ENCODE data around the gene RASA2.

RASA2 gene

DNA sequence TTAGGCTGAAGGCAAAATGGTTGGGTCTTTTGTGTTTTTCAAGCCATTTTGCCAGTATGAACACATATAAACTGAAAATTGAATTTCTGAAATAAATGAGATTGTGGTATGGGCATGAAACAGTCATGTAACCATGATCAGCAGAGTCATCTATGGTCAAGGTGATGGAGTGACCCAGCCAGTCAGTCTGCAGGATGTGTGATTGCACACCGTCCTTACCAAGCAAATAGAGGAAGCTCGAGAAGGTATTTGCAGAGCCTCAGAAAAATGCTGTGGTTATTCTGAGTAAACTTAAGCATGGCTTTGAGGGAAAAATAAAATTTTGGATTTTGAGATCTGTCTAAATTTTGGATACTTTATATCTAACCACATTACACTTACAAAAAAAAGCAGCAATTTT, 155.4 kb downstream of the RASA2 start:
- no peak for DNase-seq (ENCODE audit: low read depth in 1 of 2, low spot score in 1 of 2)

DNA sequence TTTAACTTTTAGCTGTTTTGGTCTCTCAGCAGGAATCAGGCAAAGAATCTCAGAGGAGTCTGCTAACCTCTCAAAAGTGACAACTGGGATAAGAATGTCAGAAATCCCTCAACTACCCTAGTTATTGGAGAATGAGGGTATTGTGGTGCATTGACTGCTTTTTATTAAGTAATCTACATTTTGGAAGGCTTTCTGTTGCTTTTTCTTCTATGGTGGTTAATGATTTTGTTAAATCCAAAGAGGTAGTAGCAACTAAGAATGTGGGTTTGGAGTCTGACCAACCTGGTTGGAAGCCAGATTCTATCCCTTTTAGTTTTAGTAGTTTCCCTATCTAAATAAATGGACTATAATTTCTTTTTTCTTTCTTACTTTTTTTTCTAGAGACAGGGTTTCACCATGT, 156.6 kb downstream of the RASA2 start:
- no peak for DNase-seq (ENCODE audit: low read depth in 1 of 2, low spot score in 1 of 2)

DNA sequence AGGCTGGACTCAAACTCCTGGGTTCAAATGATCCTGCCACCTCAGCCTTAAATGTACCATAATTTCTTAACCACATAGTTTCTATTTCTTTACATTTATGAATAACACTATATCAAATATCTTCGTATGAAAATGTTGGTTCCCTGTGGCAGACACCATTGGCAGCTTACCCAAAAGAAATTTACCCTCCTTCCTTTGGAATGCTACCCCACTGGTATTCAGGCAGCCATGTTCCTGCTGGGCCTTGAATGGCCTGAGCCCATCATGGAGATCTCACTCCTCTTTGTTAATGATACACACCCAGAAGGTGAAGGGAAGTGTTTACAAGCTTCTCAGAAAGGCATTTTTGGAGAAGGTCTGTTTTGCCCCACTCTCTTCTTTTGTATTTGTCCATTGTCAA, 157.0 kb downstream of the RASA2 start:
- DNase-seq (ENCODE audit: low read depth in 1 of 2, low spot score in 1 of 2) = no peak

DNA sequence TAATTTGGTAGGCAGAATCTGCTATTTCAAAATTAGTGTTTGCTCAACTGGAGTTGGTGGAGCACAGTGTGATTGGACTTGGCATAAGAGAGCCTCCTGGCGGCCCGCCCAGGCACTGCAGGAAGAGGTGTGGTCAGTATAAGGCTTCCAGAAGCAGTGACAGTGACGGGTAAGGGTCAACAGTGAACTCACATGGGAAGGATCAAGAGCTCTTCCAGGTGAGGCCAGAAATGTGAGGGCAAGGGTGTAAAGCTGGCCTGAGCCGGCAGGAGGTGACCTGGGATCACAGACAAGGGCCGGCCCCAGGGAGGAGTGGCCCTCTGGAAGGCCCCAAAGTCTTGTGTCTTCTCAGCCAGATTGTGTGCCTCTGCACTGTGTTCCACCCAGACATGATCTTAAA, 158.1 kb downstream of the RASA2 start:
- peak; percentile 39 to 43 for DNase-seq (ENCODE audit: low read depth in 1 of 2, low spot score in 1 of 2)

DNA sequence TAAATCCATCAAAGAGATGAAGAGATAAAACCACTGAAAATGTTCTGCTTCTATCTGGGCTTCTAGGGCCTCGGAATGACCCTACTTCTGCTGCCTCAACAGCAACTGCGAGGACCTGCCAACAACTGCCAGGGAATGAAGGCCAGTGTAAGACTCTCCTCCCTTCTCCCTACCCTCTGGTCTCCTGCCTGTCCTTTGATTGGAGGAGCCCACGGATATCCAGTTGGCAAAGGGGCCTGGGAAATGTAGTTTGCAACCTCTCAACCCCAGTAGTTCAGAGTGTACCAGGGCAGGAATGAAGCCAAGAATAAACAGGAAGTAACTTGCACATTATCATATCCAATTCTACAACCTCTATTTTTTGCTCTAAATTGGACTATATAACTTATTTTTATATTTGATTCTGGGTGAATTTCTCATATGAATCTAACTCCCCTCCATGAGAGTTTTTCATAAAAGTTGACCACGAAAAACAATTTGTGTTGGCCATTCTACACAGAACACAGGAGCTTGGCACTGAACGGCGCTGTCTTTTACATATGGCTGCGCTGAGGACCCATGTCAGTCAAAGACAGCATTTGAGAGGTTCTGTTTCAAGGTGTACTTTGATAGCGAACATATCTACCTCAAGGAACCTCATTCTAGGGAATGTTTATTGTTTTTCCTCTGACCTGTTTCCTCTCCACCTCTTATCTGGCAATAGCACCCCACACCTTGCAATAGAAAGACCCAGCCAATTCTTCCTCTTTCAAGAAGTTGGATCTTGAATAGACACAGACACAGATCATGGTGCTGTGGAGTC, 160.1 kb downstream of the RASA2 start:
- DNase-seq (ENCODE audit: low read depth in 1 of 2, low spot score in 1 of 2) = no peak

DNA sequence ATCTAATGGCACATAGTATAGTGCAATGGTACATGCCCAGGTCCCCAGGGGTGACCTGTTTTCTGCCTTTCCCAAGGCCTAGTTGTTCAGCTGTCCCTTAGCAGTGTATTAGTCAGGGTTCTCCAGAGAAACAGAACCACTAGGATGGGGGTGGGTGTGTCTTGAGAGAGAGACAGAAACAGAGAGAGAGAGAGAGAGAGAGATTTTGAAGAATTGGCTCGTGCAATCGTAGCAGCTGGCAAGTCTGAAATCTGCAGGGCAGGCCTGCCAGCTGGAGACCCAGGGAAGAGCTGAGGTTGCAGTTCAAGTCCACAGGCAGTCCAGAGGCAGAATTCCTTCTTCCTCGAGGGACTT, 160.7 kb downstream of the RASA2 start:
- DNase-seq (ENCODE audit: low read depth in 1 of 2, low spot score in 1 of 2) = no peak

DNA sequence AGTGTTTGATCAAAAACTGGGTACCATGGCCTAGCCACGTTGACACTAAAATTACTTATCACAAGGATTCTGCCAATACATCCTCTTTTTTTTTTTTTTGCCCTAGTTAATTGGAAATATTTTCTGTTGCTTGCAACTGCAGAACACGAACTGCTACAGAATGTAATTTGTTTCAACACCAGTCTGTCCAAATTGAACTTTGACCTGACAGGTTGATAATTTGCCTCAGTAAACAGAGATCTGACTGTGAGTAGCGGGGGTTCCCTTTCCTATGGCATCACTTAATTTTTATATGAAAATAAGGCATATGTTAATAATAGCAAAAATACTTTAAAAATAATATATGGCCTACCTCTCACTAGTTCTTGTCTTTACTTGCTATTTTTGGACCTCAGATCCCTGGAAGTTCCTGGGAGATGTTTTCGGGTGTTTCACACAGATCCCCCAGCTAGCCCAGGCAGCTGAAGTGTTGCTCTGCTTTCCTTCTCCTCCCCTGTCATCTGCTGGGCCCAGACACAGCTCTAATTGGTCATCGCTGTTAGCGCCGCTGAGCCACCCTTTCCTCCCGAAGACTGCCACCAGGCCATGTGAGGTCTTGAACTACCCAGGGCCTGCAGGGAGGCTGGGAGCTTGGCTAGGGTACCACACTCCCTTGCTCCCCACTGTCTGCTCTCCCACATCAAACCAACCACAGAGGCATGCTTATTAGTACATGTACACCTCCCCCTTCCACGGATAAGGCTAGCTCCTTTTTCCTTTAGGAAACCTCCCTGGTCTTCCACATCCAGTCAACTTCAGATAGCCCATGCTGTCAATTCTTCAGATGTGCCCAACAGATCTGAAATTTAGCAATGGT, 161.5 kb downstream of the RASA2 start:
- DNase-seq (ENCODE audit: low read depth in 1 of 2, low spot score in 1 of 2) = no peak

DNA sequence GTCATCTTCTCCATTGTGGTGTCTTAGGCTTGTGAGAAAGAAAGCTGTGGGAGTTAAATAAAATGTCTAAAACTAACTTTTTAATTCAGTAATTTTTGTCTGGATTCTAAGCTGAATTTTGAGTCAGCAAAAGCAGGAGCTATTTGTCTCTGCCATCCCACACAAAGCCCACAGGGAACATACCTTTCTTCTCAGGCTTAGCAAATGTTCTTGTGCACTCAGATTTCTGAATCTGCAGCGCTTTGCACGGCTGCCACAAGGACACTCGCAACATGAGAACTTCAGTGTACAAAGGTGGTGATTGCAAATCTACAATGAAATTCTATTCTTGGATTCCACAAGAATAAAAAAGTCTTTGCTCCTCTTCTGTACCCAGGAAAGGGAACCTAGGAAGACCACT, 163.0 kb downstream of the RASA2 start:
- no peak for DNase-seq (ENCODE audit: low read depth in 1 of 2, low spot score in 1 of 2)

DNA sequence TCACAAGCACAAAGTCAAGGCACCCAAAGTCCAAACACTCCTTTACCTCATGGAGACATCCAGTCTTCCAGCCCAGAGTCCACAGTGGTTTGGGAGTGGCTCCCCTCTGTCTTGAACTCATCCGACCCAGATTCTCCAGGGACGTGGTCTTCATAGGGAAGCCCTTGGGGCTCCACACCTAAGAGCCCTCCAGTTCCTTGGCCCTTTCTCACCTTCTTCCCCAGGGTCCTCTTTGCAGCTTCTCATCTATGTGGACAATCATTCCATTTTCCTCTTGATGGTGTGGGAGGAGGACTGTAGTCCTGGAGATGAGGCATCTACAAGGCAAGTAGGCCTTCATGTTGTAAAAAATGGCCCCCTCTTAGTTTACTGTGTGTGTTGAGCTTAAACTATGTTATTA, 164.0 kb downstream of the RASA2 start:
- no peak for DNase-seq (ENCODE audit: low read depth in 1 of 2, low spot score in 1 of 2)

DNA sequence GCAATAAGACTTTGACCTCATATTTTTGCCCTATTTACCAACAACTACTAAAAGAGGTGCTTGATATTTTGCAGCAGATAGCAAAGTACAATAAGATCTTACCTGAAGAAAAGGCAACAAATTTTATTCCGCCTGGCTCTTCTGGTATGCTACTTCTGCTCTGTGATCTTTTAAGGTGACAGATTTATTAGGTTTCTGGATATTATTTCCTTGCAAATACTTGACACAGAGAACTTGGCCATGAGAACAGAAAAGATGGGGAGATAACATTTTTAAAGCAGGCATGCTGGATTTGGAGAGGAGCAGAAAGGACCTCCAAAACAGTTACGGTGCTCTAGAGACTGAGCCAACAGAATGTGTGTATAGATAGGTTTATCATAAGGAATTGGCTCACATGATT, 164.6 kb downstream of the RASA2 start:
- DNase-seq (ENCODE audit: low read depth in 1 of 2, low spot score in 1 of 2) = no peak

DNA sequence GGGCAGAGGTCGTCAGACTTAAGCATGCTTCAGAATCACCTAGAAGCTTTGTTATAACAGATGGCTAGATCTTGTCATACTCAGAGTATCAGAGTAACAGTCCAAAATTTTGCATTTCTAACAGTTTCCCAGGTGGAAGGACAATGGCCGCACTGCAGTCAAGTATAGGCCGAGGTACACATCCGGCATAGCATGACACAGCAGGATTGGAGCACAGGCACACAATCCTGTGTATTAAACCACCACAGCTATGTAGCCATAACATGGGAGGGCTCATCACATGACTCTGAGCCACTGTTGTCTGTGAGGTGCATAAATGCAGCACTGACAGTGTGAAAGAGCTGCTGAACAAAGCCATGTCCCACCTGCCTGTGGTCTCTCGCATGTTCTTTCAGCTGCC, 165.5 kb downstream of the RASA2 start:
- no peak for DNase-seq (ENCODE audit: low read depth in 1 of 2, low spot score in 1 of 2)

DNA sequence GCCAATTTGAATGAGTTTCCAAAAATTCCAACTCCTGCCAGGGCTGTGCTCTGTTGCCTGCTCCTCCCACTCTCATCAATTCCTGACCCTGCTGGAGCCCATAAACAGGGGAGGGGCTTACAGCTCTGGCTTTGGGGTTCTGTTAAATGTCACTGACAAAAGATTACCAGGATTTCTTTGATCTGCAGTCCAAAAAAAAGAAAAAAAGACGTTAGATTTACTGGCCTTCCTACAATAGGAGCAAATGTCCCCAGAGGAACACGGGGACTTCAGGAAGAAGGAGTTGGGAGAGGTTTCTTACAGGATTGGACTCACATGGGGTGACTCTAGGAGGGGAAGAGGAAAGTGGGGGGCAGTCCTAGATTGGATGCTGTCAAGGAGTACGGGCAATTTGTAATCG, 167.0 kb downstream of the RASA2 start:
- no peak for DNase-seq (ENCODE audit: low read depth in 1 of 2, low spot score in 1 of 2)

DNA sequence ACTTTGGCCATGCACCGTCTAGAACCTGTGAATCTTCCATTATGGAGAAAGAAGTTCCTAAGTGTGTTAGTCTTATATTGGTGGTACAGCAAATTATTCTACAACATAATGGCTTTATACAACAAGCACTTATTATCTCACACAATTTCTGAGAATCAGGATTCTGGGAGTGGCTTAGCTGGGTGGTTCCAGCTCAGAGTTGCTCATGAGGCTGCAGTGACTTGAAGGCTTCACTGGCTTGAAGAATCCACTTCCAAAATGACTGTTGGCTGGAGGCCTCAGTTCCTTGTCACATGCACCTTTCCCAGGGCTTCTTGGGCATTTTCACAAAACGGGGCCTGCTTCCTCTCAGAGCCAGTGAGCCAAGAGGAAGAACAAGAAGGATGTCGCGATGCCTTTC, 169.0 kb downstream of the RASA2 start:
- no peak for DNase-seq (ENCODE audit: low read depth in 1 of 2, low spot score in 1 of 2)

DNA sequence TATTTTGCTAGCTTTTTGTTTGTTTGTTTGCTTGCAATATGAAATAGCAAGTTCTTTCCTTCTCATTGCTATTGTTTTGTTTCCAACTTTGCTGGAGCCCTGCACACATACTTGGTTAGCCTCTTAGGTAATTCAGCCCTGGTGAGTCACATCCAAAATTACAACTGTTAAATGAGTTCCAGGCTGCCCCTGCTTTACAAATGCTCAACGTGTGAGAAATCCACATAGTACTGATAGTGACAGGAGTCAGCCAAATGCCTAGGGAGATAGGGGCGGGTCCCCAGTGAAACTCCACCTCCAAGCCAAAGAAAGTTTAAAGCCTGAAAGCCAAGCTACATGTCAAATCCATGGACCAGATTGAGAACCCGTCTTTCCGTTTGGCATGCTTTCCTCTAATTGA, 169.9 kb downstream of the RASA2 start:
- DNase-seq (ENCODE audit: low read depth in 1 of 2, low spot score in 1 of 2) = no peak

DNA sequence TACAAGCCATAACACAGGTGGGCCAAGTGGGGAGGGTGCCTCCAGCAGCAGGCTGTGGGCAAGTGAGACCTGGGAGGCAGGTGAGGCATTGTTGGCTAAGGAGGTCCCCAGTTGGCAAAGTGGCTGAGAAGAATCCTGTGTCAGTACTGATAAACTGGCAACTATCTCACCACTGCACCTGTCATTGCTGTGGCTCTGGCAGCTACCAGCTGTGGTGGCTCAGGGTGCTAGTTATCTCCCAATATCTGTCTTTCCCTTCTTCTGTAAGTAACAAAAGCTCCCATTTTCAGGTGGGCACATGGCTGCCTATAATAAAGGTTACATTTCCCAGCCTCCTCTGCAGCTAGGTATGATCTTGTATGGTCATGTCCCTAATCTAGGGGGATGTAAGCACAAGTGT, 170.7 kb downstream of the RASA2 start:
- no peak for DNase-seq (ENCODE audit: low read depth in 1 of 2, low spot score in 1 of 2)

DNA sequence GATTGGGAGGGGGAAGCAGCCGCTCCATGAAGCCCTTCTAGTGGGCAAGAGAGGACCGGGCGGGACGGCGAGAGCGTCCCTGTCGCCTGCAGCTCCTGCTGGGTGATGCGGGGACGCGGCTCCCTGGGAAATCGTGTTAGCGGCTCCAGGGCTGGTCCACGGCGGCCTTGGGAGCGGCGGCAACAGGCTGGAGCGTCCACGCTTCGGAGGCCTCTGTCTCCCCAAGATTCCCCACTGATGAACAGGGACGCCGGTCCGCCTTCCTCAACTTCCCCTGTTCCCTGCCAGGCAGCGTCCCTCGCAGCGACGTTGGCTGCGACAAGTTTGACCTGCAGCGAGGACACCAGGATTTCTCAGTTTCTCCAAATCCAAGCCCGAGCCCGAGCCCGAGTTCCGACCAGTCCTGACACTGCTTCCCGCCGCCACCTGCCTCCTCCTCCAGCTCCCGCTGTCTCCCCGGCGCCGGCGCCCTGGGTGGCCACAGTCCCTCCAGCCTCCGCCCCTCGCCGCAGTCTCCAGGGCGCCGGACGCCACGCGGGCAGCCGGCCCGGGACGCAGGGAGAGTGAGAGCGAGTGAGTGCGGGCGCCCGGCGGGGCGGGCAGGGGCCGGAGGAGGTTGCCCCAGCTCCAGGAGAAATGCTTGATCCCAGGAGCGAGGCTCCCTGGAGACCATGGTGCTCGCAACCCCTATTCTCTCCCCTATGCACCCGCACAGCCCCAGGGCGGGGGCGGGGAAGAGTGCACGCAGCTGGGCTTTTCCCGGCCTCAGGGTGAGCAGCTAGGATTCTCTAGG, 173.2 kb downstream of the RASA2 start:
- DNase-seq (ENCODE audit: low read depth in 1 of 2, low spot score in 1 of 2) = no peak

DNA sequence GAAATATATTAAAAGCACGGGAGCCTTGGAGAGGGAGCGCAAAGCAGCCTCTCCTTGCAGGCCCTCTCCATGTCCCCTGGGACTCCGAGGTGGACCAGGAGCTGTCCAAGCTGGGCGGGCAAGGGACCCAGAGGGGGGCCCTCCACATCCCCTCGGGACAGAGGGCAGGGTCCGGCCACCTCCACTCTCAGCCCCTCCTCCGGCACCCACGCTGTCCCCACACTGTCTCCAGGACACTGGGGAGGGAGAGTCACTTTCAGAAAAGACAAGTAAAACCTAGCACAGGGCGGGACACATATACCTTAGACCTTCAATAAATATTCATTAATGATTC, 173.8 kb downstream of the RASA2 start:
- DNase-seq (ENCODE audit: low read depth in 1 of 2, low spot score in 1 of 2) = no peak

DNA sequence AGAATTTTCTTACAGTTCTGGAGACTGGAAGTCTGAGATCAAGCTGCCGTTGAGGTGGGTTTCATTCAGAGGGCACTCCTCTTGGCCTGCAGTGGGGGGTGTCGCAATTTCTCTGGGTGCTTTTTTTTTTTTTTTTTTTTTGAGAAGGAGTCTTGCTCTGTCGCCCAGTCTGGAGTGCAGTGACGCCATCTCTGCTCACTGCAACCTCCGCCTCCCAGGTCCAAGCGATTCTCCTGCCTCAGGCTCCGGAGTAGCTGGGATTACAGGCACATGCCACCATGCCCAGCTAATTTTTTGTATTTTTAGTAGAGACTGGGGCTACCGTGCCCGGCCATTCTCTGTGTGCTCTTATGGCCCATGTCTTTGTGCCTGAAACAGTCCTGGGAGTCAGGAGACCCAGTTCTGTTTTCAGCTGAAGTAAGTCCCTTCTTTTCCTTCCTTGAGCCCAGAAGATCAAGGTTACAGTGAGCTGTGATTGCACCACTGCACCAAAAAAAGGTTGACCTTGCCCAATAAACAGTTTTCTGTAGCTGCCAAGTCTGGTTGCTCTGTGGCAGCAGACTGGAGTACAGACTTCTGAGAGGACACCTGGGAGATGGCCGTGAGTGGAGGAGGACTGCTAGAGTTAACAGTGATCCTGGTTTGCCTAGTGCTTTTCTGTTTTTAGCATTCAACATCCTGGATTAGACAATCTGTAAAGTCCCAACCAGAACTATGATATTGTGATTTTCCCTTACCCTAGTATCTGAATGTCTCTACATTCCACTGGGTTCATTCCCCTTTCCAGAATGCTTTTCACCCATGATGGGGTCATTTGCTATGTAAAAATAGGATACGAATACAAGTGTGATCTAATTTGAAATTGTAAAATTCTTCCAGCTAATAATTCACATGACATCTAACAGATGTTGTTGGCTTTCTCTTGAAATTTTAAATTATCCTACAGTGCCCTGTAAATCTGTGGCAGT, 174.7 kb downstream of the RASA2 start:
- DNase-seq (ENCODE audit: low read depth in 1 of 2, low spot score in 1 of 2) = no peak

DNA sequence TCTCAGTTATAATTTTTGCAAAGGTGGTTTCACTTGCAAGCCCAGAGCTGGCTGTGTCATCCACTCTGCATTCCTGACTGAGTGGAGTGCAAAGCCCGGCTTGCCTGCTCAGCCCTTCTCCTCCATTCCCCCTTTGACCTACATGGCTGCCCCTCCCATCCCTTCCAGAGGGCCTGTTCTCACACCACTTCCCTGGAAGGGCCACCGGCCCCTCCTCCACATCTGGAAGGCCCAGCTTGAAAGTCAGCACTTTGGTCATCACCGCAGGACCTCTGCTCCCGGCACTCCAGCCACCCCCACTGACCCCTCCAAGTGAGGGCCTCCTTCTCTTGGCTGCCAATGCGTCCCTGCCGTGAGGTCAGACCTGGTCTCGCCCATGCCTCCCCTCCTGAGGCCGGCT, 177.2 kb downstream of the RASA2 start:
- DNase-seq (ENCODE audit: low read depth in 1 of 2, low spot score in 1 of 2) = no peak

Data from activated CD4-positive, alpha-beta T cell treated with anti-CD3 and anti-CD28 coated beads, Interleukin-2, amount 50 U/mL, for 24 hours (primary cell).